Neural progenitor cell (in vitro differentiated cells): Measurements from ENCODE around the gene ERFL. TPM values are rescaled to one million over a fixed set of nuclear protein-coding genes. Genes with fewer than 3 reads are reported as not detected.

Experiments used
- DNase-seq: peaks from one replicate; pipeline ENCODE4 v3.0.0-alpha.2; 2016; ENCODE audit warnings: low spot score
- H2AFZ ChIP-seq: fragments of 200-600 bp; sonication (generic); replicated peaks from 2 replicates; pipeline ENCODE4 v1.6.1; 2016; ENCODE audit warnings: antibody characterized with exemption
- H3F3A ChIP-seq: fragments of 200-600 bp; sonication (generic); 2 replicates; pipeline ENCODE4 v1.6.1; 2016; ENCODE audit warnings: antibody characterized with exemption, low read depth
- H3K27ac ChIP-seq: fragments of 200-600 bp; sonication (generic); 2 replicates; pipeline ENCODE4 v1.5.1; 2016; ENCODE audit warnings: mild to moderate bottlenecking
- H3K27me3 ChIP-seq: fragments of 200-600 bp; sonication (generic); 2 replicates; pipeline ENCODE4 v1.6.1; 2016; ENCODE audit warnings: mild to moderate bottlenecking, moderate library complexity
- H3K36me3 ChIP-seq: fragments of 200-600 bp; sonication (generic); 2 replicates; pipeline ENCODE4 v1.5.1; 2016
- H3K4me1 ChIP-seq: fragments of 200-600 bp; sonication (generic); 2 replicates; pipeline ENCODE4 v1.6.1; 2016; ENCODE audit warnings: mixed run types
- H3K4me2 ChIP-seq: fragments of 200-600 bp; sonication (generic); 2 replicates; pipeline ENCODE4 v1.6.1; 2016
- H3K4me3 ChIP-seq: fragments of 200-600 bp; sonication (generic); 2 replicates; pipeline ENCODE4 v1.5.1; 2016
- H3K79me2 ChIP-seq: fragments of 200-600 bp; sonication (generic); 2 replicates; pipeline ENCODE4 v1.6.1; 2016; ENCODE audit warnings: low read depth
- H3K9ac ChIP-seq: fragments of 200-600 bp; sonication (generic); 2 replicates; pipeline ENCODE4 v1.6.1; 2016
- H3K9me3 ChIP-seq: fragments of 200-600 bp; sonication (generic); 2 replicates; pipeline ENCODE4 v1.5.1; 2016; ENCODE audit warnings: low read depth
- H4K20me1 ChIP-seq: fragments of 200-600 bp; sonication (generic); 2 replicates; pipeline ENCODE4 v1.6.1; 2016; ENCODE audit warnings: low read depth
- H3K27ac Mint-ChIP-seq: 3 replicates; pipeline ENCODE4 v1.8.0; 2021; ENCODE audit warnings: mixed read lengths
- H3K27me3 Mint-ChIP-seq: 2 replicates; pipeline ENCODE4 v1.8.0; 2022; ENCODE audit warnings: low read depth, mild to moderate bottlenecking, inconsistent platforms, moderate library complexity, mixed read lengths; ENCODE audit not compliant: insufficient read depth
- H3K36me3 Mint-ChIP-seq: 3 replicates; pipeline ENCODE4 v1.8.0; 2021; ENCODE audit warnings: mixed read lengths
- H3K4me1 Mint-ChIP-seq: 3 replicates; pipeline ENCODE4 v1.8.0; 2021; ENCODE audit warnings: mixed read lengths
- H3K4me3 Mint-ChIP-seq: 3 replicates; pipeline ENCODE4 v1.8.0; 2021; ENCODE audit warnings: mild to moderate bottlenecking, moderate library complexity, mixed read lengths
- H3K9me3 Mint-ChIP-seq: 3 replicates; pipeline ENCODE4 v1.8.0; 2020; ENCODE audit warnings: mixed read lengths
- CTCF ChIP-seq: fragments of 200-600 bp; sonication (generic); IDR thresholded peaks from 2 replicates; pipeline ENCODE4 v1.5.1; 2017; ENCODE audit warnings: antibody characterized with exemption, mild to moderate bottlenecking
- EZH2 ChIP-seq: fragments of 200-600 bp; sonication (generic); IDR thresholded peaks from 2 replicates; pipeline ENCODE4 v1.6.1; 2017; ENCODE audit warnings: antibody characterized with exemption, mild to moderate bottlenecking, moderate library complexity
- EZH2phosphoT487 ChIP-seq: fragments of 200-600 bp; sonication (generic); IDR thresholded peaks from 2 replicates; pipeline ENCODE4 v1.6.1; 2017; ENCODE audit warnings: antibody characterized with exemption
- total RNA-seq: library from RNA; depleted of rRNA; stranded (reverse); fragments of >200 nt; gene quantifications from 2 replicates; pipeline ENCODE4 v1.2.3, GENCODE V29; 2015; ENCODE audit warnings: low replicate concordance

The ERFL gene
- total RNA-seq, 1 donor from 2014 or later: 0.65 TPM

- no peaks in the 10 kb centered on the region for H3K36me3 ChIP-seq
- no peak overlapping the region for H3K4me3 Mint-ChIP-seq
- H3K4me1 Mint-ChIP-seq: no peaks in the 10 kb centered on the region
- no peaks in the 10 kb centered on the region for H3K9me3 ChIP-seq
- no peak overlapping the region for H3K9ac ChIP-seq
- peaks cover 3% of the 10 kb centered on the region for H3K36me3 Mint-ChIP-seq
- TF ChIP-seq CTCF (no peak), EZH2 (no peak), EZH2phosphoT487 (no peak)
- H3K4me1 ChIP-seq: no peaks in the 10 kb centered on the region
- no peak for DNase-seq
- H3K9me3 Mint-ChIP-seq: no peaks in the 10 kb centered on the region
- H2AFZ ChIP-seq: no peak overlapping the region
- no peaks in the 10 kb centered on the region for H3F3A ChIP-seq
- no peaks in the 10 kb centered on the region for H3K27me3 ChIP-seq
- H3K27ac Mint-ChIP-seq: no peak overlapping the region
- no peaks in the 10 kb centered on the region for H3K79me2 ChIP-seq
- no peaks in the 10 kb centered on the region for H4K20me1 ChIP-seq
- H3K4me3 ChIP-seq: no peak overlapping the region
- H3K4me2 ChIP-seq: no peak overlapping the region
- peaks cover 7% of the 10 kb centered on the region for H3K27me3 Mint-ChIP-seq
- no peak overlapping the region for H3K27ac ChIP-seq
These were observed 35.9 kb downstream of the ERFL start for GRCh38 chr19:41892173-41892902.

GRCh38 chr19:41890936-41891335 is 37.3 kb downstream of the ERFL start:
- no peak overlapping the region for H3K4me3 ChIP-seq
- H3K9ac ChIP-seq: no peak overlapping the region
- no peaks in the 10 kb centered on the region for H3K79me2 ChIP-seq
- H3K27ac ChIP-seq: no peak overlapping the region
- H3K36me3 ChIP-seq: no peaks in the 10 kb centered on the region
- no peak overlapping the region for H3K4me2 ChIP-seq
- peaks cover 7% of the 10 kb centered on the region for H3K27me3 Mint-ChIP-seq
- no peaks in the 10 kb centered on the region for H3K4me1 Mint-ChIP-seq
- no peak overlapping the region for H3K4me3 Mint-ChIP-seq
- no peaks in the 10 kb centered on the region for H3F3A ChIP-seq
- H2AFZ ChIP-seq: no peak overlapping the region
- H4K20me1 ChIP-seq: no peaks in the 10 kb centered on the region
- DNase-seq: no peak
- no peaks in the 10 kb centered on the region for H3K27me3 ChIP-seq
- no peaks in the 10 kb centered on the region for H3K9me3 ChIP-seq
- no peaks in the 10 kb centered on the region for H3K9me3 Mint-ChIP-seq
- H3K27ac Mint-ChIP-seq: no peak overlapping the region
- TF ChIP-seq EZH2: no peak
- TF ChIP-seq EZH2phosphoT487: no peak
- no peak for TF ChIP-seq CTCF
- no peaks in the 10 kb centered on the region for H3K4me1 ChIP-seq
- H3K36me3 Mint-ChIP-seq: peaks cover 3% of the 10 kb centered on the region

GRCh38 chr19:41889896-41890295 is 38.4 kb downstream of the ERFL start:
- Histone ChIP-seq H3F3A (no peaks in the 10 kb centered on the region), H3K9me3 (no peaks in the 10 kb centered on the region), H2AFZ (no peak overlapping the region), H4K20me1 (no peaks in the 10 kb centered on the region), H3K79me2 (peaks cover 4% of the 10 kb centered on the region), H3K4me1 (peaks cover 3% of the 10 kb centered on the region), H3K9ac (no peak overlapping the region), H3K27me3 (no peaks in the 10 kb centered on the region), H3K27ac (no peak overlapping the region), H3K4me3 (no peak overlapping the region), H3K4me2 (no peak overlapping the region), H3K36me3 (no peaks in the 10 kb centered on the region)
- H3K4me3 Mint-ChIP-seq: no peak overlapping the region
- H3K27me3 Mint-ChIP-seq: peaks cover 9% of the 10 kb centered on the region
- no peak overlapping the region for H3K27ac Mint-ChIP-seq
- no peak for DNase-seq
- TF ChIP-seq EZH2 (no peak), EZH2phosphoT487 (no peak), CTCF (no peak)
- peaks cover 3% of the 10 kb centered on the region for H3K36me3 Mint-ChIP-seq
- peaks cover 3% of the 10 kb centered on the region for H3K4me1 Mint-ChIP-seq
- no peaks in the 10 kb centered on the region for H3K9me3 Mint-ChIP-seq
